IPS DF 6.9 (cell line): ENCODE measurements around the gene TEX35.

Experiments
- DNase-seq: peaks from one replicate; pipeline ENCODE4 v3.0.0-alpha.2; 2013; ENCODE audit warnings: low read depth, low spot score
- H3K27ac ChIP-seq: one replicate; pipeline ENCODE4 v1.5.1; 2013; ENCODE audit warnings: low read length, control low read depth
- H3K27me3 ChIP-seq: 2 replicates; pipeline ENCODE4 v1.6.1; 2013; ENCODE audit warnings: mild to moderate bottlenecking, low read length; ENCODE audit not compliant: control insufficient read depth, insufficient read depth
- H3K36me3 ChIP-seq: 2 replicates; pipeline ENCODE4 v1.6.1; 2013; ENCODE audit warnings: low read length; ENCODE audit not compliant: control insufficient read depth, insufficient read depth
- H3K4me1 ChIP-seq: 2 replicates; pipeline ENCODE4 v1.6.1; 2013; ENCODE audit warnings: low read length; ENCODE audit not compliant: control insufficient read depth, insufficient read depth
- H3K4me3 ChIP-seq: 2 replicates; pipeline ENCODE4 v1.5.1; 2013; ENCODE audit warnings: mild to moderate bottlenecking, low read length
- H3K9me3 ChIP-seq: 2 replicates; pipeline ENCODE4 v1.6.1; 2013; ENCODE audit warnings: low read length, inconsistent platforms; ENCODE audit not compliant: control insufficient read depth, insufficient read depth
- WGBS: extraction: QIAGEN DNeasy Blood & Tissue Kit; methylation state at CpG from one replicate; pipeline ENCODE4 v1.1.7; 2013; ENCODE audit warnings: mixed read lengths, missing lambda C conversion rate; ENCODE audit not compliant: insufficient read length, insufficient coverage; 5-methylcytosine and 5-hydroxymethylcytosine counted together

The TEX35 gene

DNA sequence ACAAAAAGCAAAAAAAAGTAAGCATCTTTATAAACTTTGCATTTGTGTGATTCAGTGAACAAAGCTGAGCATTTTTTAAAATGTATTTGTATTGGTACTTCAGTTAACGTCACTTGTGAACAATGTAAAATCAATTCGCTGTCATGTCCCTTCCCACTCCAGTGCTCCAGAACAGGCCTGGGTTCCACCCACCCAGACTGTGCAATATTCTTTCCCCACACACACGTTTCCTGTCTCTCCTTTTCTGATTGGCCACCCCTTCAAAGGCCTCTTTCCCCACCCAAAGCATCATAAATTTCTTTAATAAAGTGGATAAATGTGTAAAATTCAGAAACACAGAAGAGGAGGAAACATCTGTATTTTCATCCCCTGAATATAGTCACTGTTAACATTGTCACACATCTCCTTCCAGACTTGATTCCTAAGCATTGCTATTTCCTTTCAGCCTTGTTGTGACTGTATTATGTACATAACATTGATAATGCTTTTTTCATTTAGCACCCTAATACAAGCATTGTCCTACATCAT, 28.1 kb upstream of the TEX35 start:
- Histone ChIP-seq H3K4me3 (no peak overlapping the region), H3K27ac (no peak overlapping the region), H3K4me1 (no peaks in the 10 kb centered on the region), H3K9me3 (no peaks in the 10 kb centered on the region), H3K27me3 (no peaks in the 10 kb centered on the region), H3K36me3 (no peaks in the 10 kb centered on the region; the same call in 1 of the 2 replicates)
- no CpG with 5 or more reads among the region's 3 CpGs for WGBS
- DNase-seq, result no peak

DNA sequence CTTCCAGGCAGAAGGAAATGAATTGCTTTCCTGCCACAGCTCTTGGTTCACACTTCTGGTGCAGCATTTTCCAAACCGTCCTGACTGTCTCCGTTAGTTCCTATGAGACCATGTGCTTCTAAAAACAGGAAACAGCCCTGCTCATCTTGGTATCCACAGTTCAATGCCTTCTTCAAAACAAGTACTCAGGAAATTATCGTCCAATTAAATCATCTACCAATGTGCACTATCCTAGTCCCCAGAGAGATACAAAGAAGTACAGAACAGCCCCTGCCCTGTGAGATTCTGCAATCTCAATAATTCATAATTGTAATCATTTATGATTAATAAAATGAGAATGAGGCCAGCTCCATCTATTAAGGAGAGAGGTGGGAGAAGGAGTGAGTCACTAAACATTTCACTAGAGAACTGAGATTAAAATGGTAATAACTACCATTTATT, 27.3 kb upstream of the TEX35 start:
- H3K4me1 ChIP-seq, result no peaks in the 10 kb centered on the region
- H3K27me3 ChIP-seq, result no peaks in the 10 kb centered on the region
- no peaks in the 10 kb centered on the region for H3K9me3 ChIP-seq
- no peak for DNase-seq
- WGBS, result no CpG with 5 or more reads among the region's 3 CpGs
- H3K36me3 ChIP-seq, result no peaks in the 10 kb centered on the region; the same call in 1 of the 2 replicates
- no peak overlapping the region for H3K4me3 ChIP-seq
- H3K27ac ChIP-seq, result no peak overlapping the region

- Histone ChIP-seq H3K36me3 (no peaks in the 10 kb centered on the region; the same call in 1 of the 2 replicates), H3K4me3 (no peak overlapping the region), H3K27me3 (no peaks in the 10 kb centered on the region), H3K27ac (no peak overlapping the region), H3K9me3 (no peaks in the 10 kb centered on the region), H3K4me1 (no peaks in the 10 kb centered on the region)
- DNase-seq, result no peak
- no CpG with 5 or more reads among the region's 54 CpGs for WGBS
Observed at GRCh38 chr1:178486100-178487069, 26.5 kb upstream of the TEX35 start.

DNA sequence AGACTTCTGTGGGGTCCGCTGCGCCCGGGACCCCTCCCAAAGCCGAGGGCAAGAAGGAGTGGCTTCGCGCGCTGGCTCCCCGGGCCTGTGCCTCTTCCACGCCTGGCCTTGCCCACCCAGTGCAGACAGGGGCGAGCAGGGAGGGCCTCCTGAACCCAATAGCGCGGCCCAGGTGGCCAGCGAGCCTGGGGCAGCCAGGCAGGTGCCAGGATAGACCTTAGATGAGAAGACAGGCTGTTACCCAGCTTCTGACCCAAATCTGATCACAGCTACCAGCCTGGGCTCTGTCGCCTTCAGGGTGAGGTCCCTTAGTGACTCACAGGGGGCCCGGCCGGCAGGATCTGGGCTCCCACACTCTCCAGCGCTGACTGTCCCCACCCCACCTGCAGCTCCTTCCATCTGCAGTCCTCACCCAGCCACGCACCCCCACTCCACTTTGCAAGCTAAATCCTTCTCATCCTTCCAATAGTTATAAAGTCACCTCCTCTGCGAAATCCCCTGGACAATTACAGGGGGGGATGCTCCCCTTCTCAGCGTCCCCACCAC, 25.8 kb upstream of the TEX35 start:
- no peaks in the 10 kb centered on the region for H3K9me3 ChIP-seq
- no peak overlapping the region for H3K4me3 ChIP-seq
- H3K27me3 ChIP-seq, result no peaks in the 10 kb centered on the region
- no peak overlapping the region for H3K27ac ChIP-seq
- DNase-seq, result no peak
- H3K4me1 ChIP-seq, result no peaks in the 10 kb centered on the region
- WGBS, result no CpG with 5 or more reads among the region's 20 CpGs
- no peaks in the 10 kb centered on the region; the same call in 1 of the 2 replicates for H3K36me3 ChIP-seq

- H3K27me3 ChIP-seq, result no peaks in the 10 kb centered on the region
- H3K4me1 ChIP-seq, result no peaks in the 10 kb centered on the region
- no peak overlapping the region for H3K4me3 ChIP-seq
- H3K9me3 ChIP-seq, result no peaks in the 10 kb centered on the region
- no peaks in the 10 kb centered on the region; the same call in 1 of the 2 replicates for H3K36me3 ChIP-seq
- WGBS, result no CpG with 5 or more reads among the region's 4 CpGs
- no peak overlapping the region for H3K27ac ChIP-seq
- no peak for DNase-seq
Observed at GRCh38 chr1:178488393-178488792, 24.5 kb upstream of the TEX35 start.

- H3K27me3 ChIP-seq, result no peaks in the 10 kb centered on the region
- no peak overlapping the region for H3K4me3 ChIP-seq
- no peaks in the 10 kb centered on the region; the same call in 1 of the 2 replicates for H3K36me3 ChIP-seq
- WGBS, result no CpG with 5 or more reads among the region's 4 CpGs
- DNase-seq, result no peak
- H3K27ac ChIP-seq, result no peak overlapping the region
- H3K9me3 ChIP-seq, result no peaks in the 10 kb centered on the region
- H3K4me1 ChIP-seq, result no peaks in the 10 kb centered on the region
Observed at GRCh38 chr1:178489399-178489798, 23.5 kb upstream of the TEX35 start.

DNA sequence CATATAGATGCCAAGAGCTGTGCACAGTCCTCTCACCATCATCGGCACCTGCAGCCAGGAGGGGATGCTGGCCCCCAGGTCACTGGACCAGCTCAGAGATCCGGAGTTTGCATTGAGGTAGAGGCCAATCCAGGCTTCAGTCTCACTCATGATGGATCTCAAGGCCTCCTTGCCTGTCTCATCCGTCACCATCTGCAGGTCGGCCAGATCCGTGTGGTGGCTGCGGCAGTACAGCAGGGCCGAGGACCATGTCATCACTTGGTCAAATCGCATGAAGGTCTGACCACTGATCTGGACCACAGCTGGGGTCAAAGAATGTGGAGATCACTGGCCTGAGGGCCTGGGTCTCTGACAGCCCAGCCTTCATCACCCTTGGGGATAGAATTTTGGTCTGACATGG, 22.8 kb upstream of the TEX35 start:
- H3K27me3 ChIP-seq, result no peaks in the 10 kb centered on the region
- WGBS, result no CpG with 5 or more reads among the region's 8 CpGs
- H3K36me3 ChIP-seq, result no peaks in the 10 kb centered on the region; the same call in 1 of the 2 replicates
- H3K9me3 ChIP-seq, result no peaks in the 10 kb centered on the region
- H3K27ac ChIP-seq, result no peak overlapping the region
- no peak for DNase-seq
- H3K4me1 ChIP-seq, result no peaks in the 10 kb centered on the region
- H3K4me3 ChIP-seq, result no peak overlapping the region

DNA sequence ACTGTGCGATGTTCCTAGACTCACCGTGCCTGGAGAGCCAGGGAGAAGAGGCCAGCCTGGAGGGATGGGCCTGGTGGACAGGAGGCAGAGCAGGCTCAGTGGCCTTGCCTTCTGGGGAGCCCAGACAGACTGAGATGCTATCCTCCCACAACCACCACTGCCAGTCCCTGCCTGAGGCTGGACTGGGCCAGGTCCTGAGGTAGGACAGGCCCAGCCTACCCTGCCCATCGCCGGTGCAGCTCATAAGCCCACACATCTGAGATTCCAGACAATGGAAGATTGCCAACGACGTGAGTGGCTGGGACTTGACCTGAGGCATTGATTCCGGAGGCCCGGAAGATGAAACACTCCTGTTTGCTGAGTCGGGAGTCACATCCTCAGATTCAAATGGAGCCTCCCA, 21.9 kb upstream of the TEX35 start:
- H3K4me3 ChIP-seq, result no peak overlapping the region
- H3K9me3 ChIP-seq, result no peaks in the 10 kb centered on the region
- no peaks in the 10 kb centered on the region for H3K4me1 ChIP-seq
- no peaks in the 10 kb centered on the region; the same call in 1 of the 2 replicates for H3K36me3 ChIP-seq
- H3K27me3 ChIP-seq, result no peaks in the 10 kb centered on the region
- DNase-seq, result no peak
- no CpG with 5 or more reads among the region's 9 CpGs for WGBS
- no peak overlapping the region for H3K27ac ChIP-seq

GRCh38 chr1:178491721-178492120, 21.2 kb upstream of the TEX35 start:
- no peaks in the 10 kb centered on the region for H3K27me3 ChIP-seq
- H3K4me3 ChIP-seq, result no peak overlapping the region
- no CpG with 5 or more reads among the region's 4 CpGs for WGBS
- H3K27ac ChIP-seq, result no peak overlapping the region
- H3K36me3 ChIP-seq, result no peaks in the 10 kb centered on the region; the same call in 1 of the 2 replicates
- no peaks in the 10 kb centered on the region for H3K4me1 ChIP-seq
- no peak for DNase-seq
- H3K9me3 ChIP-seq, result no peaks in the 10 kb centered on the region

- DNase-seq, result no peak
- no peaks in the 10 kb centered on the region for H3K4me1 ChIP-seq
- no peak overlapping the region for H3K27ac ChIP-seq
- no peak overlapping the region for H3K4me3 ChIP-seq
- H3K9me3 ChIP-seq, result no peaks in the 10 kb centered on the region
- WGBS, result no CpG with 5 or more reads among the region's 11 CpGs
- no peaks in the 10 kb centered on the region for H3K27me3 ChIP-seq
- H3K36me3 ChIP-seq, result no peaks in the 10 kb centered on the region
Observed at GRCh38 chr1:178492341-178492740, 20.6 kb upstream of the TEX35 start.
